ENCODE results near the gene SUN3. TPM values are rescaled to one million over a fixed set of nuclear protein-coding genes. Genes with fewer than 3 reads are reported as not detected.

Gene SUN3
- total and polyA plus RNA-seq, 2 of the 8 experiments (the other 6 are each of a cell fraction or from before 2014, with no cell fraction given), result not detected

DNA sequence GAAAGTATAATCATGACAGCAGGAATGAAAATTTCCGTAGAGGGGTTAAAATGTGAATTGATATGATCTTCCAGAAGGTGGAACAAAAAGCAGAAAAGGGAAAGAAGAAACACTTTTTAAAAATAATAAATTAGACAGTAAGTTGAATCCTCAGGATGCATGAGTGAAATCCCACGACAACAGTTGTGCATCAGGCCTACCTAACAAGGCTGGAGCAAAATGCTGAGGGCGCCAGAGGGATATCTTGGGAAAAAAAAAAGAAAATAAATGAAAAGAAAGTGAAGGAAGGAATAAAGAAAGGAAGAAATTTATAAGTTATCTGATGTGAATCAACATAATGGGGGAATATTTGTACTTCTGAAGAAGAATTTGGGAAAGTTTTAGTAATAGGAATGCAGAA is 36.5 kb downstream of the SUN3 start:
- Histone ChIP-seq H2AFZ (ENCODE audit: low read length) (no peak overlapping the region), H3K9me3 (ENCODE audit: insufficient read depth in 2 of 2, low read depth in 1 of 2, low read length in 1 of 2) (no peaks in the 10 kb centered on the region), H3K14ac (ENCODE audit: insufficient read length) (no peak overlapping the region), H2BK120ac (replicated peaks; ENCODE audit: low read depth, low read length) (no peak overlapping the region), H4K5ac (ENCODE audit: insufficient read length, low read depth, low read length) (no peak overlapping the region), H3K27ac (ENCODE audit: low read depth, low read length) (no peak overlapping the region), H3K4me1 (replicated peaks in 1 of 4; ENCODE audit: control insufficient read depth in 3 of 4, insufficient read depth in 4 of 4, low read length in 3 of 4) (peaks cover 0 to 5% (median 0%) of the 10 kb centered on the region in 4 experiments; a peak in 5 of 7 replicates), H2AK5ac (ENCODE audit: low read depth, low read length) (no peak overlapping the region), H3K18ac (ENCODE audit: extremely low read depth, low read length) (no peak overlapping the region), H3K4me2 (ENCODE audit: insufficient read depth in 1 of 2, low read depth in 2 of 2, low read length in 2 of 2) (peak overlapping the region in 1 of 2 experiments; percentile 7; a peak in 1 of 4 replicates), H3K23ac (ENCODE audit: insufficient read length) (no peak overlapping the region), H3K4ac (replicated peaks; ENCODE audit: insufficient read length, low read depth, low read length) (no peak overlapping the region), H3K79me1 (ENCODE audit: low read depth, low read length) (no peaks in the 10 kb centered on the region), H4K91ac (replicated peaks; ENCODE audit: insufficient read length, low read length) (no peak overlapping the region), H4K8ac (ENCODE audit: extremely low read depth, insufficient read depth, low read length) (no peak overlapping the region), H4K20me1 (replicated peaks in 1 of 2; ENCODE audit: control insufficient read depth in 1 of 2, insufficient read depth in 2 of 2, low read length in 2 of 2) (peaks cover 0 to 2% of the 10 kb centered on the region in 2 experiments), H3K56ac (replicated peaks; ENCODE audit: insufficient read length, low read depth, low read length) (no peak overlapping the region), H3K36me3 (ENCODE audit: control insufficient read depth in 2 of 4, insufficient read depth in 4 of 4, low read length in 3 of 4) (no peaks in the 10 kb centered on the region), H2BK5ac (ENCODE audit: low read depth, low read length) (no peak overlapping the region), H3K79me2 (ENCODE audit: control insufficient read depth in 1 of 2, insufficient read depth in 2 of 2, low read length in 2 of 2) (no peaks in the 10 kb centered on the region), H3K27me3 (replicated peaks in 1 of 4; ENCODE audit: control insufficient read depth in 3 of 4, extremely low read depth in 1 of 4, insufficient read depth in 3 of 4, low read length in 3 of 4) (no peaks in the 10 kb centered on the region), H2BK15ac (ENCODE audit: low read length) (no peak overlapping the region), H3K23me2 (ENCODE audit: low read depth, low read length) (peaks cover 4% of the 10 kb centered on the region; the same call in 1 of the 2 replicates), H3K9ac (replicated peaks in 1 of 4; ENCODE audit: extremely low read depth in 1 of 4, low read depth in 3 of 4, low read length in 3 of 4) (no peak overlapping the region), H2BK12ac (ENCODE audit: low read depth, low read length) (no peak overlapping the region), H2BK20ac (ENCODE audit: low read length) (no peak overlapping the region), H3K4me3 (ENCODE audit: extremely low read depth in 1 of 4, insufficient read depth in 2 of 4, low read depth in 3 of 4, low read length in 4 of 4) (peak overlapping the region in 1 of 4 experiments; percentile 54; a peak in 1 of 8 replicates)
- TF ChIP-seq RXRA (IDR thresholded peaks at IDR 0.05; ENCODE audit: insufficient read depth, low read depth, low read length), result no peak
- TF ChIP-seq BRCA1 (IDR thresholded peaks at IDR 0.05; ENCODE audit: low read depth, low read length), result no peak
- no peak for TF ChIP-seq BCL11A (IDR thresholded peaks at IDR 0.05; ENCODE audit: low read depth in 2 of 2, low read length in 2 of 2)
- no peak for TF ChIP-seq KDM4A (IDR thresholded peaks at IDR 0.05; ENCODE audit: low read depth, low read length, severe bottlenecking)
- TF ChIP-seq RAD21 (IDR thresholded peaks at IDR 0.05 in 1 of 2, conservative IDR thresholded peaks at IDR 0.05 in 1 of 2; ENCODE audit: low read depth in 2 of 2, low read length in 2 of 2), result peak in 1 of 2 experiments; percentile 11; a peak in 1 of 4 replicates
- no peak for DNase-seq (ENCODE audit: low read depth in 1 of 2, low spot score in 2 of 2)
- no peak for FAIRE-seq
- POLR2A ChIA-PET (ENCODE audit: partially characterized antibody), result interaction anchor here (1.1 to 3.2 kb wide), 5 partner anchors 8 to 96 kb away, joined by 3 to 36 read pairs (median 4); partner anchors contain the start of gene UPP1
- 57% methylated on average over 3 of the region's 3 CpGs; no CpG with 5 or more reads in 1 of the 2 experiments for whole genome bisulfite sequencing, 2 experiments (ENCODE audit: extremely low coverage in 1 of 2, insufficient coverage in 1 of 2, insufficient read length in 1 of 2, insufficient replicate concordance in 2 of 2, low coverage in 1 of 2, low lambda C conversion rate in 2 of 2, missing lambda C conversion rate in 1 of 2)
- CTCF ChIA-PET (ENCODE audit: partially characterized antibody), result interaction anchor here (0.7 to 3.6 kb wide), 12 partner anchors 10 to 163 kb away, joined by 3 to 38 read pairs (median 3); no protein-coding TSS in a partner anchor

All from H1 (cell line).